B cell (primary cell): ENCODE data around the gene SKAP2. TPM values are rescaled to one million over a fixed set of nuclear protein-coding genes. Genes with fewer than 3 reads are reported as not detected.

Experiments used
- ATAC-seq: fragments of 200-7000 bp; cut with Tn5 transposase; one replicate; pipeline ENCODE4 v1.10.0; 2021; ENCODE audit warnings: low read depth, mild to moderate bottlenecking, moderate number of reproducible peaks, moderate library complexity
- CTCF ChIA-PET: fragments of 350-600 bp; sonication (Branson Sonifier 250); formaldehyde crosslinking; loops from one replicate; lab custom pipeline; 2021; ENCODE audit warnings: antibody characterized with exemption, inconsistent platforms; lab: Charles Lee
- POLR2A ChIA-PET: fragments of 350-600 bp; sonication (Branson Sonifier 250); formaldehyde crosslinking; loops from one replicate; lab custom pipeline; 2021; ENCODE audit warnings: antibody characterized with exemption; lab: Charles Lee
- DNase-seq: peaks from one replicate; pipeline ENCODE4 v3.0.0; 2013
- H2AFZ ChIP-seq: 2 replicates; pipeline ENCODE4 v1.6.1; 2012; ENCODE audit warnings: mild to moderate bottlenecking, low read depth, low read length; ENCODE audit not compliant: insufficient read depth, poor library complexity, severe bottlenecking
- H3K27ac ChIP-seq, 2 donors: 1 replicate in 1 of 2; 2 replicates in 1 of 2; pipeline ENCODE4 v1.5.1; 2012 to 2013; ENCODE audit warnings: low read length in 2 of 2, mild to moderate bottlenecking in 2 of 2, moderate library complexity in 1 of 2
- H3K27me3 ChIP-seq, 4 experiments: fragments of 200-600 bp in 1 of 4; sonication (generic) in 1 of 4; replicated peaks in 1 of 4; 1 replicate in 2 of 4; 2 replicates in 2 of 4; pipeline versions ENCODE4 v1.6.1 to v1.7.0; 2013 to 2016; ENCODE audit warnings: low read length in 3 of 4, mild to moderate bottlenecking in 2 of 4, mixed read lengths in 1 of 4, moderate library complexity in 1 of 4; ENCODE audit not compliant: insufficient read depth in 4 of 4, control insufficient read depth in 3 of 4; ENCODE audit errors: control extremely low read depth in 1 of 4
- H3K36me3 ChIP-seq, 2 experiments: replicated peaks in 1 of 2; 1 replicate in 1 of 2; 2 replicates in 1 of 2; pipeline versions ENCODE4 v1.6.1 to v1.7.1; 2013; ENCODE audit warnings: low read length in 1 of 2; ENCODE audit not compliant: insufficient read depth in 2 of 2, control insufficient read depth in 1 of 2; ENCODE audit errors: control extremely low read depth in 1 of 2, extremely low read depth in 1 of 2
- H3K4me1 ChIP-seq, 2 donors: fragments of 200-600 bp in 1 of 2; sonication (generic) in 1 of 2; 1 replicate in 1 of 2; 2 replicates in 1 of 2; pipeline versions ENCODE4 v1.5.1 to v1.6.1; 2013 to 2017; ENCODE audit warnings: low read length in 2 of 2; ENCODE audit not compliant: control insufficient read depth in 2 of 2, insufficient read depth in 2 of 2
- H3K4me2 ChIP-seq: replicated peaks from 2 replicates; pipeline ENCODE3; 2012; ENCODE audit warnings: mild to moderate bottlenecking, low read depth, low read length; ENCODE audit not compliant: poor library complexity, severe bottlenecking
- H3K4me3 ChIP-seq, 5 experiments: fragments of 200-600 bp in 1 of 5; sonication (generic) in 1 of 5; 1 replicate in 3 of 5; 2 replicates in 2 of 5; pipeline versions ENCODE4 v1.5.1 to v1.7.0; 2011 to 2016; ENCODE audit warnings: low read length in 4 of 5, mild to moderate bottlenecking in 4 of 5, low read depth in 2 of 5, control low read depth in 1 of 5, moderate library complexity in 1 of 5; ENCODE audit not compliant: insufficient read depth in 1 of 5; ENCODE audit errors: control extremely low read depth in 1 of 5, extremely low read depth in 1 of 5
- H3K79me2 ChIP-seq: fragments of 200-600 bp; sonication (generic); one replicate; pipeline ENCODE4 v1.6.0; 2016; ENCODE audit warnings: low read length; ENCODE audit not compliant: control insufficient read depth, insufficient read depth
- H3K9ac ChIP-seq: fragments of 200-600 bp; sonication (generic); 2 replicates; pipeline ENCODE4 v1.6.1; 2017; ENCODE audit warnings: mild to moderate bottlenecking, low read length, moderate library complexity
- H3K9me3 ChIP-seq, 3 donors: one replicate each; pipeline versions ENCODE4 v1.6.1 to v1.7.1; 2013; ENCODE audit warnings: low read length in 2 of 3; ENCODE audit not compliant: control insufficient read depth in 2 of 3, insufficient read depth in 1 of 3; ENCODE audit errors: control extremely low read depth in 1 of 3
- H4K20me1 ChIP-seq: 2 replicates; pipeline ENCODE4 v1.6.0; 2012; ENCODE audit warnings: mild to moderate bottlenecking, low read length; ENCODE audit not compliant: insufficient read depth, control insufficient read depth, poor library complexity, severe bottlenecking
- H3K27ac Mint-ChIP-seq: one replicate; pipeline ENCODE4 v1.8.0; 2021; ENCODE audit warnings: mixed read lengths
- H3K27me3 Mint-ChIP-seq: one replicate; pipeline ENCODE4 v1.8.0; 2021; ENCODE audit warnings: mixed read lengths
- H3K4me1 Mint-ChIP-seq: one replicate; pipeline ENCODE4 v1.8.0; 2021; ENCODE audit warnings: mixed read lengths
- H3K4me3 Mint-ChIP-seq: one replicate; pipeline ENCODE4 v1.8.0; 2021; ENCODE audit warnings: mixed read lengths
- H3K9me3 Mint-ChIP-seq: one replicate; pipeline ENCODE4 v1.8.0; 2022; ENCODE audit warnings: mixed read lengths; ENCODE audit not compliant: insufficient read depth
- EZH2 ChIP-seq: IDR thresholded peaks from 2 replicates; pipeline ENCODE4 v1.6.1; 2012; ENCODE audit warnings: borderline replicate concordance, low read depth, mild to moderate bottlenecking, moderate library complexity, low read length; ENCODE audit not compliant: insufficient read depth, poor library complexity, severe bottlenecking
- WGBS: methylation state at CpG from one replicate; pipeline ENCODE4 v1.1.5; 2013; ENCODE audit warnings: missing lambda C conversion rate; ENCODE audit not compliant: insufficient coverage; 5-methylcytosine and 5-hydroxymethylcytosine counted together
- intact Hi-C: fragments of 100-400 bp; cut with micrococcal nuclease; formaldehyde crosslinking; loops from one replicate; pipeline ENCODE4 v1.10.0; 2022
- polyA plus RNA-seq: library from polyadenylated mRNA; depleted of rRNA; stranded (reverse); fragments of >200 nt; gene quantifications from 2 replicates; pipeline ENCODE4 v1.2.3, GENCODE V29; 2012
- total RNA-seq, 2 donors: library from RNA; stranded (reverse); fragments of 120-200 nt in 1 of 2; gene quantifications; 1 replicate in 1 of 2; 2 replicates in 1 of 2; pipeline versions ENCODE4 v1.2.3 to v1.2.4, GENCODE V29; 2013 to 2022
- TF ChIP-seq, protein P1 (sequence below): fragments of 200-600 bp; IDR thresholded peaks from one replicate; pipeline ENCODE4 v1.8.0; 2022; ENCODE audit warnings: antibody characterized with exemption, mild to moderate bottlenecking

Gene SKAP2
- total and polyA plus RNA-seq, 2 donors (not counting 1 experiment from before 2014, with no cell fraction given), result 12.8 to 58.4 TPM

DNA sequence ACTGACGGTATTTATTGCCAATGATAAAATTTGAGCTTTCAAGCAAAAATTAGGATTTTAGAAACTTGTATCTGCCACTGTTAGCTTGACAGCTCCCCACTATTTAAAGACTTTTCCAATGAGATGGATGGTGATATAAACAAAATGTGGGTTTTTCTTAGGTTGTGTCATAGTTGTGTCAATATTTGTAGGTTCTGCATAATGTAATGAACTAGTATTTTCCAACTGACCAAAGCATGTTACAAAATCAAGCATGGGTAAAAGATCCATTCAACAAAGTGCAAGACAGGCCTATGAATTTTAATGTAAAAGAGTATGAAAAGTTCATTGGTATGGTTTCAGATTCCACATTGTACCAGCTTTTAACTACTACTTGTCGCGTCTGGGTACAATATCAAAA lies 165.6 kb downstream of the SKAP2 start:
- H3K27me3 Mint-ChIP-seq, result no peaks in the 10 kb centered on the region
- Histone ChIP-seq H2AFZ (no peak overlapping the region), H3K36me3 (peaks cover 0 to 6% of the 10 kb centered on the region in 2 experiments), H3K4me3 (no peak overlapping the region), H3K79me2 (no peaks in the 10 kb centered on the region), H4K20me1 (no peaks in the 10 kb centered on the region), H3K27ac (no peak overlapping the region), H3K4me2 (no peak overlapping the region), H3K4me1 (no peaks in the 10 kb centered on the region), H3K27me3 (no peaks in the 10 kb centered on the region), H3K9ac (no peak overlapping the region), H3K9me3 (no peaks in the 10 kb centered on the region)
- TF ChIP-seq, protein P1, sequence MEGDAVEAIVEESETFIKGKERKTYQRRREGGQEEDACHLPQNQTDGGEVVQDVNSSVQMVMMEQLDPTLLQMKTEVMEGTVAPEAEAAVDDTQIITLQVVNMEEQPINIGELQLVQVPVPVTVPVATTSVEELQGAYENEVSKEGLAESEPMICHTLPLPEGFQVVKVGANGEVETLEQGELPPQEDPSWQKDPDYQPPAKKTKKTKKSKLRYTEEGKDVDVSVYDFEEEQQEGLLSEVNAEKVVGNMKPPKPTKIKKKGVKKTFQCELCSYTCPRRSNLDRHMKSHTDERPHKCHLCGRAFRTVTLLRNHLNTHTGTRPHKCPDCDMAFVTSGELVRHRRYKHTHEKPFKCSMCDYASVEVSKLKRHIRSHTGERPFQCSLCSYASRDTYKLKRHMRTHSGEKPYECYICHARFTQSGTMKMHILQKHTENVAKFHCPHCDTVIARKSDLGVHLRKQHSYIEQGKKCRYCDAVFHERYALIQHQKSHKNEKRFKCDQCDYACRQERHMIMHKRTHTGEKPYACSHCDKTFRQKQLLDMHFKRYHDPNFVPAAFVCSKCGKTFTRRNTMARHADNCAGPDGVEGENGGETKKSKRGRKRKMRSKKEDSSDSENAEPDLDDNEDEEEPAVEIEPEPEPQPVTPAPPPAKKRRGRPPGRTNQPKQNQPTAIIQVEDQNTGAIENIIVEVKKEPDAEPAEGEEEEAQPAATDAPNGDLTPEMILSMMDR, result no peak
- no peak for TF ChIP-seq EZH2
- no peak for ATAC-seq
- ChIA-PET CTCF (interaction anchor here (2.0 kb wide), 1 partner anchor 12 kb away, joined by 5 read pairs; no protein-coding TSS in a partner anchor), POLR2A (no interaction called here)
- no peaks in the 10 kb centered on the region for H3K4me1 Mint-ChIP-seq
- H3K4me3 Mint-ChIP-seq, result no peak overlapping the region
- no peaks in the 10 kb centered on the region for H3K9me3 Mint-ChIP-seq
- WGBS, result no CpG with 5 or more reads among the region's 3 CpGs
- intact Hi-C loops, result no loop called here
- H3K27ac Mint-ChIP-seq, result no peak overlapping the region
- DNase-seq, result no peak

DNA sequence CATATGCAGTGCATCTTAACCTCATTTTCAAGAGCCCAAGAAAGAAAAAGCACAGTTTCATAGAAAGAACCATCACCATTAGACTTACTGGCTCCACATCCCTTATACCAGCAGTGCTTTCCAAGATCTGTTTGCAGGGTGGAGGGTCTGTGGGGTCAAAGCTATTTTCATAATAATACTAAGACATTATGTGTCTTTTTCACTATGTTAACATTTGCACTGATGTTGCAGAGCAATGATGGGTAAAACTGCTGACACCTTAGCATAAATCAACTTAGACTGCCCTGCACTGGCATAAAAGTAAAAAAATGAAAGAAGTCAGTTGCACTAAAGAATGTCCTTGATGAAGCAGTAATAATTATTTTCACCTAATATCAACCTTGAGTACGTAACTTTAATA lies 166.2 kb downstream of the SKAP2 start:
- Mint-ChIP-seq H3K4me3 (no peak overlapping the region), H3K27ac (no peak overlapping the region), H3K4me1 (no peaks in the 10 kb centered on the region), H3K9me3 (no peaks in the 10 kb centered on the region), H3K27me3 (no peaks in the 10 kb centered on the region)
- ChIA-PET POLR2A (no interaction called here), CTCF (interaction anchor here (0.6 to 2.0 kb wide), 3 partner anchors 11 to 644 kb away, joined by 3 to 5 read pairs (median 3); no protein-coding TSS in a partner anchor)
- no CpG with 5 or more reads among the region's 1 CpG for WGBS
- no peak overlapping the region for H2AFZ ChIP-seq
- TF ChIP-seq EZH2, result no peak
- TF ChIP-seq, protein P1, result no peak
- H3K9ac ChIP-seq, result no peak overlapping the region
- H3K4me3 ChIP-seq, result no peak overlapping the region
- no peaks in the 10 kb centered on the region for H4K20me1 ChIP-seq
- no peaks in the 10 kb centered on the region for H3K27me3 ChIP-seq
- H3K79me2 ChIP-seq, result no peaks in the 10 kb centered on the region
- no peak overlapping the region for H3K27ac ChIP-seq
- no peak for DNase-seq
- H3K4me2 ChIP-seq, result no peak overlapping the region
- H3K4me1 ChIP-seq, result no peaks in the 10 kb centered on the region
- no peaks in the 10 kb centered on the region for H3K9me3 ChIP-seq
- H3K36me3 ChIP-seq, result peaks cover 0 to 6% of the 10 kb centered on the region in 2 experiments
- intact Hi-C loops, result no loop called here
- ATAC-seq, result no peak
